ENCODE data around the gene DIS3L2. TPM values are rescaled to one million over a fixed set of nuclear protein-coding genes. Genes with fewer than 3 reads are reported as not detected.

Gene DIS3L2
- total RNA-seq, 6 experiments from 2014 or later = 18.2 to 23.6 (median 21.6) TPM

DNA sequence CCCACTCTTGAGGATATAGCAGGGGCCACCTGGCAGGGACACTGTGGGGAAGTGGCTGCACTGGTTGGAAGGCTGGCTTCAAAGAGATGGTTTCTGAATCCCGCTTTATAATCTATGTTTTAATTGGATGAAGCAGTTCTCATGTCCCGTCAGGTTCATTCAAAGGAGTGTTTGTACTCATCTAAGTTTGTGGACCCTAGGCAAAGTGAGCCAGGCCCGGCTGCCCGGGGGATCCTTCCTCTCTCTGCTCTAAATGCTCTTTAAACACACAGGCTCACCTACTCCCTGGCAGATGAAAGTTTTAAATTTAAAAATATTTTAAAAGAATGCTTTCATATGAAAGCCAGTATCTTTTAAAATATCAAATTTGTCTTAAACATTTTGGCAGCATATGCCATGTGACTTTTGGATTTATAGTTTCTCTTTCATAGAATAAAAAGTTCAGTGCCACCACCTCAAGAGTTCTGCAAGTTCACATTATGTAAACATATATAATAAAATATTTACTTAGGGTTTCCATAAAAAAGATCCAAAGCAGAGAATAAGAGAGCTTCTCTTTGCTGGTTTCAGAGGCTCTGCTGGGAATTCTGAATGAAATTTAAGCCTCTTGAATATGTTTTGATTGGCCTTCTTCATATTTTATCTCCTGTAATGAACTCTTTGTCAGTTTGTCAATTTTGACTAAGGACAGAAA is 273.6 kb downstream of the DIS3L2 start:
- no peak overlapping the region for H3K27ac Mint-ChIP-seq
- no peaks in the 10 kb centered on the region for H3K4me1 Mint-ChIP-seq (ENCODE audit: low read depth)
- H3K36me3 Mint-ChIP-seq (ENCODE audit: low read depth) = no peaks in the 10 kb centered on the region; the same call in 1 of the 2 replicates
- H3K27me3 Mint-ChIP-seq (ENCODE audit: insufficient read depth) = no peaks in the 10 kb centered on the region
- TF ChIP-seq, protein P1, sequence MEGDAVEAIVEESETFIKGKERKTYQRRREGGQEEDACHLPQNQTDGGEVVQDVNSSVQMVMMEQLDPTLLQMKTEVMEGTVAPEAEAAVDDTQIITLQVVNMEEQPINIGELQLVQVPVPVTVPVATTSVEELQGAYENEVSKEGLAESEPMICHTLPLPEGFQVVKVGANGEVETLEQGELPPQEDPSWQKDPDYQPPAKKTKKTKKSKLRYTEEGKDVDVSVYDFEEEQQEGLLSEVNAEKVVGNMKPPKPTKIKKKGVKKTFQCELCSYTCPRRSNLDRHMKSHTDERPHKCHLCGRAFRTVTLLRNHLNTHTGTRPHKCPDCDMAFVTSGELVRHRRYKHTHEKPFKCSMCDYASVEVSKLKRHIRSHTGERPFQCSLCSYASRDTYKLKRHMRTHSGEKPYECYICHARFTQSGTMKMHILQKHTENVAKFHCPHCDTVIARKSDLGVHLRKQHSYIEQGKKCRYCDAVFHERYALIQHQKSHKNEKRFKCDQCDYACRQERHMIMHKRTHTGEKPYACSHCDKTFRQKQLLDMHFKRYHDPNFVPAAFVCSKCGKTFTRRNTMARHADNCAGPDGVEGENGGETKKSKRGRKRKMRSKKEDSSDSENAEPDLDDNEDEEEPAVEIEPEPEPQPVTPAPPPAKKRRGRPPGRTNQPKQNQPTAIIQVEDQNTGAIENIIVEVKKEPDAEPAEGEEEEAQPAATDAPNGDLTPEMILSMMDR (IDR thresholded peaks at IDR 0.05) = no peak
- H3K4me3 Mint-ChIP-seq = no peak overlapping the region
- no peaks in the 10 kb centered on the region for H3K9me3 Mint-ChIP-seq
- no peak for DNase-seq

DNA sequence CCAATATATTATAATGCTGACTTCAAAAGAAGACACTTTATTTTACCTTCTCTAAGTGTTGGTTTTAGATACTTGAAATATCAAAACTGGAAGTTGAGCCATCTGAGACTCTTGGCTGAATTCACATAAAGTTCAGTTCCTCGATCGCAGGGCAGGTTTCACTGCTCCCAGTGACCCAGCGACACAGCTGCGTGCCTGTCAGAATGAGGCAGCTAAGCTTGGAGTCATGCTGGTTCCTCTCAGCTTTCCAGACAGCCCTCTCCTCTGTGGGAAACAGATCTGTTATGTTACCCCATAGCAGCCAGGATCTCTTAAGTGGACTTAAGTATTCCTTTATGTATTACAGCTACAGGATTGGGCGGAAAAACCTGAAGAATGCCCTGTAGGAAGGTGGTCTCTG is 274.2 kb downstream of the DIS3L2 start:
- DNase-seq = no peak
- H3K4me3 Mint-ChIP-seq = no peak overlapping the region
- H3K9me3 Mint-ChIP-seq = no peaks in the 10 kb centered on the region
- H3K36me3 Mint-ChIP-seq (ENCODE audit: low read depth) = no peaks in the 10 kb centered on the region; the same call in 1 of the 2 replicates
- H3K27me3 Mint-ChIP-seq (ENCODE audit: insufficient read depth) = no peaks in the 10 kb centered on the region
- no peaks in the 10 kb centered on the region for H3K4me1 Mint-ChIP-seq (ENCODE audit: low read depth)
- TF ChIP-seq, protein P1 (IDR thresholded peaks at IDR 0.05) = no peak
- no peak overlapping the region for H3K27ac Mint-ChIP-seq

DNA sequence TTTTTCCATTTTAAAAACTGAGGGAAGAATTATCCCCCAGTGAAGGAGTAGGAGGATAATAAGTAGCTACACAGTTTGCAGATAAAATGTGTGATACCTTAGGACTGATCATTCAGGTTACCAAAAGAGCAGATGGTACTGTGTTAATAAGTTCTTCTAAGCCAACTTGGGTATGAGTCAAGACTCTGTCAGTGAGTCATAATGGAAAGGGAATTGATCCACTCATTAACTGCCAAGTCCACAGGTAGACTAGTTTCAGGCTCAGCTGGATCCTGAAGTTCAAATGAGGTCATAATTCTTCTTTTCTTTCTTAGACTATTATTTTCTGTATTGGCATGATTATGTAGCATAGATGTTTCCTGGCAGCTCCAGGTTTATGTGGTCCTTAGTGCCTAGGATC is 274.7 kb downstream of the DIS3L2 start:
- no peaks in the 10 kb centered on the region for H3K27me3 Mint-ChIP-seq (ENCODE audit: insufficient read depth)
- no peaks in the 10 kb centered on the region for H3K4me1 Mint-ChIP-seq (ENCODE audit: low read depth)
- TF ChIP-seq, protein P1 (IDR thresholded peaks at IDR 0.05) = no peak
- H3K9me3 Mint-ChIP-seq = no peaks in the 10 kb centered on the region
- no peaks in the 10 kb centered on the region; the same call in 1 of the 2 replicates for H3K36me3 Mint-ChIP-seq (ENCODE audit: low read depth)
- H3K27ac Mint-ChIP-seq = no peak overlapping the region
- H3K4me3 Mint-ChIP-seq = no peak overlapping the region
- DNase-seq = no peak

DNA sequence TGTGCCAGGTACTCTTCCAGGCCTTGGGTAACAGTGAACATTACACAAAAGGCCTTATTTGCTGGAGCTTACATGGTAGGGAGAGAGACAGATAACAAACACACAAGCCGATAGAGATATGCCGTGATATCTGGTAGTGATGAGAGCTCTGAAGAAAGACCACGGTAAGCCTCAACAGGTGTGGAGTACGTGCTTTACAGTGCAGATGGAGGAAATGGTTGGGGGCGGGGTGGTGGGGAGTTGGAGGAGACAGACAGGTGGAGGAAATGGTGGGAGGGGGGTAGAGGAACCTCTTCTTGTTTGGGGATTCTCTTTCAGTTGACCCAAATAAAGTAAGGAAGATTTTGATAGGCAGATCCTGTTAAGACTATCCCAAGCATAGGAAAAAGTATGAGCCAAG is 276.0 kb downstream of the DIS3L2 start:
- H3K27me3 Mint-ChIP-seq (ENCODE audit: insufficient read depth) = no peaks in the 10 kb centered on the region
- TF ChIP-seq, protein P1 (IDR thresholded peaks at IDR 0.05) = no peak
- H3K4me3 Mint-ChIP-seq = no peak overlapping the region
- no peaks in the 10 kb centered on the region for H3K4me1 Mint-ChIP-seq (ENCODE audit: low read depth)
- H3K27ac Mint-ChIP-seq = no peak overlapping the region
- H3K36me3 Mint-ChIP-seq (ENCODE audit: low read depth) = no peaks in the 10 kb centered on the region; the same call in 1 of the 2 replicates
- H3K9me3 Mint-ChIP-seq = no peaks in the 10 kb centered on the region
- no peak for DNase-seq

DNA sequence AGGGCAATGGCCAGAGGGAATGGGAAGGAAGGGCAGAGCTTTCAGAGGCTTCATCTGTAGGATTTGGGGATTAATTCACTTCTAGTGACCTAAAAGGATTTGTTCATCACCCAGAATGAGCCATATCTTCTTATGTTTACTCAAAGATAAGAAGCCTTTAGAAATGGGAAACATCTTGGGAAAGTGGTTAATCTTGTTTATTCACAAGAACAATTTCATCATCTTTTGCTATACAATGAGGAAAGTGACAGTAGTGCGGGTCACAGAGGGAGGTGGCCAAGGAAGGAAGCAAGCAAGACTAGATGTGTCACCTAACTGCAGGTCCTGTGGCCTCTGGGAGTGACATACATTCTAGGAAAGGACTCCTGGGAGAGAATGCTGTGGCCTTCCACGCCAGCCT is 276.6 kb downstream of the DIS3L2 start:
- DNase-seq = no peak
- Mint-ChIP-seq H3K4me3 (no peak overlapping the region), H3K27ac (no peak overlapping the region), H3K27me3 (ENCODE audit: insufficient read depth) (no peaks in the 10 kb centered on the region), H3K4me1 (ENCODE audit: low read depth) (no peaks in the 10 kb centered on the region), H3K9me3 (no peaks in the 10 kb centered on the region), H3K36me3 (ENCODE audit: low read depth) (no peaks in the 10 kb centered on the region; the same call in 1 of the 2 replicates)
- TF ChIP-seq, protein P1 (IDR thresholded peaks at IDR 0.05) = no peak
